Mesenchymal stem cell (in vitro differentiated cells and primary cell): Measurements from ENCODE around the gene BET1.

Experiments
- DNase-seq: peaks from one replicate; pipeline ENCODE4 v3.0.0-alpha.2; 2013
- H2AFZ ChIP-seq: one replicate; pipeline ENCODE4 v1.6.1; 2013; ENCODE audit warnings: low read depth, mild to moderate bottlenecking, control low read depth, inconsistent platforms, low read length, moderate library complexity
- H2AK5ac ChIP-seq: 2 replicates; pipeline ENCODE4 v1.6.1; 2013; ENCODE audit warnings: low read length, moderate library complexity, mild to moderate bottlenecking, inconsistent platforms; ENCODE audit not compliant: severe bottlenecking
- H2BK120ac ChIP-seq: one replicate; pipeline ENCODE4 v1.6.1; 2013; ENCODE audit warnings: low read depth, mild to moderate bottlenecking, inconsistent platforms, low read length, moderate library complexity
- H2BK12ac ChIP-seq, 2 experiments: one replicate each; pipeline ENCODE4 v1.6.1; 2013; ENCODE audit warnings: inconsistent platforms in 2 of 2, low read length in 2 of 2, mild to moderate bottlenecking in 2 of 2, moderate library complexity in 2 of 2, control low read depth in 1 of 2
- H2BK15ac ChIP-seq: one replicate; pipeline ENCODE4 v1.6.1; 2013; ENCODE audit warnings: mild to moderate bottlenecking, low read depth, inconsistent platforms; ENCODE audit not compliant: poor library complexity, severe bottlenecking
- H2BK5ac ChIP-seq: 2 replicates; pipeline ENCODE4 v1.6.1; 2013; ENCODE audit warnings: low read depth, mild to moderate bottlenecking, low read length, control low read depth, inconsistent platforms; ENCODE audit not compliant: poor library complexity, severe bottlenecking
- H3K14ac ChIP-seq, 2 experiments: one replicate each; pipeline ENCODE4 v1.6.1; 2013; ENCODE audit warnings: inconsistent platforms in 2 of 2, low read length in 2 of 2, control low read depth in 1 of 2, mild to moderate bottlenecking in 1 of 2, moderate library complexity in 1 of 2
- H3K18ac ChIP-seq, 2 experiments: one replicate each; pipeline ENCODE4 v1.6.1; 2013; ENCODE audit warnings: inconsistent platforms in 2 of 2, low read length in 2 of 2, control low read depth in 1 of 2, low read depth in 1 of 2, mild to moderate bottlenecking in 1 of 2
- H3K23ac ChIP-seq, 2 experiments: one replicate each; pipeline ENCODE4 v1.6.1; 2013; ENCODE audit warnings: inconsistent platforms in 2 of 2, low read length in 2 of 2, mild to moderate bottlenecking in 2 of 2, moderate library complexity in 2 of 2, control low read depth in 1 of 2
- H3K27ac ChIP-seq: 2 replicates; pipeline ENCODE4 v1.5.1; 2013; ENCODE audit warnings: mild to moderate bottlenecking, moderate library complexity, low read length, control low read depth, inconsistent platforms; ENCODE audit not compliant: poor library complexity, severe bottlenecking
- H3K27me3 ChIP-seq, 2 experiments: 2 replicates each; pipeline versions ENCODE4 v1.6.1 to v1.7.0; 2013; ENCODE audit warnings: low read length in 2 of 2, mild to moderate bottlenecking in 2 of 2, moderate library complexity in 2 of 2, control low read depth in 1 of 2, inconsistent platforms in 1 of 2; ENCODE audit not compliant: control insufficient read depth in 1 of 2, insufficient read depth in 1 of 2
- H3K36me3 ChIP-seq, 2 experiments: 2 replicates each; pipeline versions ENCODE4 v1.6.1 to v1.7.0; 2013; ENCODE audit warnings: low read length in 2 of 2, control low read depth in 1 of 2, inconsistent platforms in 1 of 2, low read depth in 1 of 2, mild to moderate bottlenecking in 1 of 2; ENCODE audit not compliant: insufficient read depth in 2 of 2, control insufficient read depth in 1 of 2
- H3K4ac ChIP-seq, 2 experiments: one replicate each; pipeline ENCODE4 v1.6.1; 2013; ENCODE audit warnings: inconsistent platforms in 2 of 2, low read length in 2 of 2, mild to moderate bottlenecking in 2 of 2, moderate library complexity in 2 of 2, control low read depth in 1 of 2, low read depth in 1 of 2
- H3K4me1 ChIP-seq: 2 replicates; pipeline ENCODE4 v1.6.1; 2013; ENCODE audit warnings: low read depth, low read length, control low read depth; ENCODE audit not compliant: control insufficient read depth, insufficient read depth
- H3K4me2 ChIP-seq: 2 replicates; pipeline ENCODE4 v1.6.1; 2013; ENCODE audit warnings: low read length, mild to moderate bottlenecking, inconsistent platforms; ENCODE audit not compliant: poor library complexity, severe bottlenecking
- H3K4me3 ChIP-seq, 2 experiments: 2 replicates each; pipeline versions ENCODE4 v1.5.1 to v1.7.0; 2013; ENCODE audit warnings: low read length in 2 of 2, mild to moderate bottlenecking in 2 of 2, control low read depth in 1 of 2, low read depth in 1 of 2; ENCODE audit not compliant: insufficient read depth in 1 of 2
- H3K79me1 ChIP-seq: replicated peaks from 2 replicates; pipeline ENCODE4 v1.6.1; 2013; ENCODE audit warnings: mild to moderate bottlenecking, control low read depth, low read length, inconsistent platforms; ENCODE audit not compliant: poor library complexity, severe bottlenecking
- H3K9ac ChIP-seq: 2 replicates; pipeline ENCODE4 v1.7.0; 2013; ENCODE audit warnings: mild to moderate bottlenecking, low read length, moderate library complexity
- H3K9me3 ChIP-seq: 2 replicates; pipeline ENCODE4 v1.7.0; 2013; ENCODE audit warnings: mild to moderate bottlenecking, low read length; ENCODE audit not compliant: control insufficient read depth
- H4K8ac ChIP-seq: one replicate; pipeline ENCODE4 v1.6.1; 2013; ENCODE audit warnings: inconsistent platforms, mild to moderate bottlenecking, low read length, moderate library complexity
- H4K91ac ChIP-seq: one replicate; pipeline ENCODE4 v1.6.1; 2013; ENCODE audit warnings: mild to moderate bottlenecking, low read length, inconsistent platforms
- WGBS: methylation state at CpG from one replicate; pipeline ENCODE4 v1.1.7; 2013; ENCODE audit warnings: mixed read lengths; 5-methylcytosine and 5-hydroxymethylcytosine counted together

Gene BET1

DNA sequence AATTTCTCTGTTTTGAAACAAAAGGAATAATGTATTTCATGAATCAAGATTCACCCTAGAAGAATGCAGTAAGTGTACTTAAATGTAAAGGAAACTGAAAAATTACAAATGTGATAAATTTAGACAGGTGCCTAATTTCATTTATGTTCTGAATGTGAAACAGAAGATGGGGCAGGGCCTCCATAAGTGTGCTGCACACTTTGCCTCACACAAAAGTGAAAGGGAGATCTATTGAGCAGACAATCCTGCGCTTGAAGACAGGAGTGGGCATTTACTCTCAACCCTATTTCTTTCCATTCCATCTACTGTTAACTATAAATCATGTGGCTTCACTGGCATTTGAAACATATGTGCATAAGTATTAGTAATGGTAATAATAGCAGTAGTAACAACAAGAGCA is 46.4 kb downstream of the BET1 start:
- Histone ChIP-seq H3K27ac (no peak overlapping the region), H3K9me3 (no peaks in the 10 kb centered on the region), H3K14ac (no peak overlapping the region), H2BK5ac (no peak overlapping the region), H3K27me3 (no peaks in the 10 kb centered on the region), H2BK15ac (no peak overlapping the region), H3K36me3 (no peaks in the 10 kb centered on the region), H4K91ac (no peak overlapping the region), H3K23ac (no peak overlapping the region), H3K9ac (no peak overlapping the region), H4K8ac (no peak overlapping the region), H3K4me3 (no peak overlapping the region), H3K4me1 (no peaks in the 10 kb centered on the region), H3K18ac (no peak overlapping the region), H3K4me2 (no peak overlapping the region), H3K79me1 (no peaks in the 10 kb centered on the region), H3K4ac (no peak overlapping the region), H2BK12ac (no peak overlapping the region), H2AK5ac (no peak overlapping the region), H2BK120ac (no peak overlapping the region), H2AFZ (no peak overlapping the region)
- WGBS = 80% methylated on average over 1 of the region's 1 CpG
- DNase-seq = no peak

DNA sequence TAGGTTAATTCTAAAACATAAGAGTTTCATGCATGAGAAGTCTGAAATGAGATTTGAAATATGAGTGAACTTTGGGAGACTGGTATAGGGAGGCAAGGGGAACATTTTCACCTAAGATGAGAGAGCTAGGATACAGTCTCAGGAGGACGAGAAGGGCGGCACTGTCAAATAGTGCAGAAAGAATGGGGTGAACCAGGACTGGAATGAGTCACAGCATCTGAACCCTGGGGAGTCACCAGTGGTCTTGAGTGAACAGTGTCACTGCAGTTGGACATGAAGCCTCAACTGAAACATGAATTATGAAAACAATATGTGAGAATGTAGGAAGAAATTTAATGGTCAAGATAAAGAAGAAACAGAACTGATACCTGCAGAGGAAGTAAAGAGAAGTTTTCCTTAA is 48.9 kb downstream of the BET1 start:
- Histone ChIP-seq H3K36me3 (no peaks in the 10 kb centered on the region), H3K4ac (no peak overlapping the region), H2BK120ac (no peak overlapping the region), H2AFZ (no peak overlapping the region), H2BK5ac (no peak overlapping the region), H3K27me3 (no peaks in the 10 kb centered on the region), H3K4me1 (no peaks in the 10 kb centered on the region), H3K4me3 (no peak overlapping the region), H3K9me3 (no peaks in the 10 kb centered on the region), H3K14ac (no peak overlapping the region), H4K91ac (no peak overlapping the region), H4K8ac (no peak overlapping the region), H3K18ac (no peak overlapping the region), H3K23ac (no peak overlapping the region), H3K79me1 (no peaks in the 10 kb centered on the region), H2AK5ac (no peak overlapping the region), H2BK15ac (no peak overlapping the region), H3K9ac (no peak overlapping the region), H3K27ac (no peak overlapping the region), H2BK12ac (no peak overlapping the region), H3K4me2 (no peak overlapping the region)
- DNase-seq = no peak
- WGBS = 94% methylated on average over 2 of the region's 2 CpGs

DNA sequence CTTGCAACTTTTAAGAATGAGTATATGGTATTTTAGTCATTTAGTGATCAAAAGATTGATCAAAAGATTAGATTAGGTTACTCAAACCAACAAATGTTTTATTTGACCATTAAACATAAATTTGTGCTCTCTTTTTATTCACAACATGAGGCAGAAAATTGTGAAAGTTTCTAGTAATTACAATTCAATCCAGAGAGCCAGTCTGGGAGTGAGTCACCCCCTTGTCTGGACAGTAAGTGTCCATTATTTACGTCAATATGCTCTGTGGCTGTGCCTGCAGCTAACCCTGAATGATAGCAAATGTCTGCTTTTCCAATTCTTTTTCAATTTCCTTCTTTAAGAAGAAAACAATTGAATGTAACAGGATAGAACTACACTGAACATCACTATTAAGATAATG is 54.7 kb downstream of the BET1 start:
- no peak overlapping the region for H3K9ac ChIP-seq
- peak; percentile 95 for DNase-seq
- no peak overlapping the region for H2AFZ ChIP-seq
- no peak overlapping the region for H2BK120ac ChIP-seq
- no peaks in the 10 kb centered on the region for H3K36me3 ChIP-seq
- no peaks in the 10 kb centered on the region for H3K79me1 ChIP-seq
- no peak overlapping the region for H2BK12ac ChIP-seq
- H4K91ac ChIP-seq = no peak overlapping the region
- no peak overlapping the region for H3K14ac ChIP-seq
- no peak overlapping the region for H3K27ac ChIP-seq
- H2BK15ac ChIP-seq = no peak overlapping the region
- no peak overlapping the region for H3K18ac ChIP-seq
- H3K23ac ChIP-seq = no peak overlapping the region
- H4K8ac ChIP-seq = no peak overlapping the region
- no peaks in the 10 kb centered on the region for H3K9me3 ChIP-seq
- no peaks in the 10 kb centered on the region for H3K27me3 ChIP-seq
- H2AK5ac ChIP-seq = no peak overlapping the region
- H3K4me2 ChIP-seq = no peak overlapping the region
- H2BK5ac ChIP-seq = no peak overlapping the region
- H3K4ac ChIP-seq = no peak overlapping the region
- H3K4me3 ChIP-seq = no peak overlapping the region
- H3K4me1 ChIP-seq = peaks cover 3% of the 10 kb centered on the region
- WGBS = no CpG with 5 or more reads among the region's 1 CpG

DNA sequence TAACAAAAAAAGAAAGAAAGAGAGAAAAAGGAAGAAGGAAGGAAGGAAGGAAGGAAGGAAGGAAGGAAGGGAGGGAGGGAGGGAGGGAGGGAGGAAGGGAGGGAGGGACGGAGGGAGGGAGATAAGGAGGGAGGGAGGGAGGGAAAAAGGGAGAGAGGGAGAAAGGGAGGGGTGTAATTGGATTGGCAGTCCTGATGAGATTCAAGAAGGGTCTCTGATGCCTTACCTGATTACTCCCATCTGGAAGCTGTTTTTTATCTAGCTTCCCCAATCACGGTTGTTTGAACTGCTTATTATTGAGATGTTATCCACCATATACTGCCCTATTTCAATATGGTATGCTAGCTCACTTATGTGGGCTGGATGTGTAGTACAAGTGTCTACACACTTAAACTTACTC is 55.3 kb downstream of the BET1 start:
- Histone ChIP-seq H3K79me1 (no peaks in the 10 kb centered on the region), H3K4me3 (no peak overlapping the region), H3K14ac (no peak overlapping the region), H3K4me2 (no peak overlapping the region), H3K4me1 (peaks cover 3% of the 10 kb centered on the region), H2AK5ac (no peak overlapping the region), H3K9me3 (no peaks in the 10 kb centered on the region), H2BK15ac (no peak overlapping the region), H2AFZ (no peak overlapping the region), H3K27ac (no peak overlapping the region), H4K91ac (no peak overlapping the region), H3K27me3 (no peaks in the 10 kb centered on the region), H3K4ac (no peak overlapping the region), H4K8ac (no peak overlapping the region), H2BK5ac (no peak overlapping the region), H3K9ac (no peak overlapping the region), H2BK120ac (peak overlapping the region; percentile 58), H2BK12ac (peak overlapping the region in 1 of 2 experiments; percentile 52), H3K23ac (no peak overlapping the region), H3K36me3 (no peaks in the 10 kb centered on the region), H3K18ac (no peak overlapping the region)
- no peak for DNase-seq
- 40% methylated on average over 1 of the region's 2 CpGs for WGBS
